ENCODE measurements around the gene PNPLA6.

PNPLA6 gene

DNA sequence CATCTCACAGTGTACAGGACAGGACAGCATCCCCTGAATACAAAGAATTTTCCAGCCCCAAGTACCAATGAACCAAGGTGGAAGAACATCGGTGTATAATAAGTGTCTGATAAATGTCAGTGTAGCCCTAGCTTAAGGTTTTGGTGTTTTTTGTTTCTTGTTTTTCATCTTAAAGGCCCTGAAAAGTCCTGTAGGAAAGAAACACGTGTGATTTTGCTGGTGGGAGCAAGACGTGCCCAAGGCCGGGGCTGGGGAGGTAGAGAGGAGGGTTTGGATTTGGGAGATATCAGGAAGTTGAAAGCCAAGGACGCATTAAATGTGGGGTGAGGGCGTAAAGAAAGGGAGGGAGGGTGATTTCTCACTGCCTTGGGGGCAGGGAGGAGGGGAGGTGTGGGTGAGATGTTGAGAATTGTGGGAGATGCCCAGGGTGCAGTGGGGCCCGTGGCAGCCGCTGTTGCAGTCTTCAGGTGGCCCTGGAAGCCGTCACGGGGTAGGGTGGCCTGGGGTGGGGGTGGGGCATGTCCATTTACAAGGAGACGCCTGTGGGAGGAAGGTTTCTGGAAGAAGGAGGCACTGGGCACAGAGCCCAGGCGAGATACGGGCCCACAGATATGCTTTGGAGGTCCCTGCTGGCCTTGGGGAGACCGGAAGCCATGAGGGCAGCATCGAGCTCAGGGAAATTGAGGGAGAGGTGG lies 66.9 kb downstream of the PNPLA6 start:
- DNase-seq (ENCODE audit: low read depth) = no peak

DNA sequence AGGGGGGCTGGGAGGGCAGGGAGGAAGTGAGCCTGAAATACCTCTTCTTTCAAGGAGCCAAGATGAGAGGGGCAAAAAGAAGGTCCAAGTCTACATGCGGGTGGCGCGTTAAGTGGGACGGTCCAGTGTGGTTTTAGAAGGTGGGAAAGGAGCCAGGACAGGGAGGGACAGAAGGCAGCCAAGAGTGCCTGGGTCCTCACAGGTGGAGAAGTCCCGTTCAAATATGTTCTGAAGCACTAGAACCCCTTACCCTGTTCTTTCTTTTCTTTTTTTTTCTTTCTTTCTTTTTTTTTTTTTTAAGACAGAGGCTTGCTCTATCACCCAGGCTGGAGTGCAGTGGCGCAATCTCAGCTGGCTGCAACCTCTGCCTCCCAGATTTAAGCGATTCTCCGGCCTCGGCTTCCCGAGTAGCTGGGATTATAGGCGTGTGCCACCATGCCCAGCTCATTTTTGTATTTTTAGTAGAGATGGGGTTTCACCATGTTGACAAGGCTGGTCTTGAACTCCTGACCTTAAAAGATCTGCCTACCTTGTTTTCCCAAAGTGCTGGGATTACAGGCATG lies 67.5 kb downstream of the PNPLA6 start:
- no peak for DNase-seq (ENCODE audit: low read depth)

DNA sequence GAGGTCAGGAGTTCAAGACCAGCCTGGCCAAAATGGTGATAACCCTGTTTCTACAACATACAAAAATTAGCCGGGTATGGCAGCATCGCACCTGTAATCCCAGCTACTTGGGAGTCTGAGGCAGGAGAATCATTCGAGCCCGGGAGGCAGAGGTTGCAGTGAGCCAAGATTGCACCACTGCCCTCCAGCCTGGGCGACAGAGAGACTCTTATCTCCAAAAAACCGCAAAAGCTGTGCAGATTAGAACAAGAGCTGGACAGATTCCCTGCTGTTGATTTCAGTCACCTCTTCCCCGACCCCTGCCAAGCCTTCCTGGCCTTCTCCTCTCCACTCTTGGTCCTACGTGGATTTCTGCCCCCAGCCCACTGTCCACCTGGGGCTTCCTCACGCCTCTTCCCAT lies 68.4 kb downstream of the PNPLA6 start:
- DNase-seq (ENCODE audit: low read depth) = no peak

DNA sequence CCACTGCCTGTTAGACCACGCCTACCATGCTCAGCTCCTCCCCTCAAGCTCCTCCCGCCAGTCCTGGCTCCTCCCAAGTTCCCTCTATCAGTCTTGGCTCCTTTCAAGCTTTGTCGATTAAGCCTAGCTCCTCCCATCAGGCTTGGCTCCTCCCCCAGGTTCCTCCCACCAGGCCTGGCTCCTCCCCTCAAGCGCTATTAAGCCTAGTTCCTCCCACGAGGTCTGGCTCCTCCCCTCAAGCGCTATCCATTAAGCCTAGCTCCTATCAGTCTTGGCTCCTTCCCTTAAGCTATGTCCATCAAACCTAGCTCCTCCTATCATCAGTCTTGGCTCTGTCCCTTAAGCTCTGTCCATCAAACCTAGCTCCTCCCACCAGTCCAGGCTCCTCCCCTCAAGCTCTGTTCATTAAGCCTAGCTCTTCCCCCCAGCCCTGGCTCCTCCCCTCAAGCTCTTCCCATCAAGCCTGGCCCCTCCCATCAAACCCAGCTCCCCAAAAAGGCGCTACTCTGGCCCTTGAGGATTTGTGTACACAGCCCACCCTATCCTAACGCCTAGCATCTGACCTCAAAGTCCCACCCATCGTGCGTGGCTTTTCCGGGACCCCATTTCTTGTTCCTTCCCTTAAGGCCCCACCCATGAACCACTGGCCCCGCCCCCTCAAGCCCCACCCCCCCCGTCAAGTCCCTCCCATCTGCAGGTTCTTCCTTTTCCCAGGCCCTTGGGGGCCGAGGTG lies 70.1 kb downstream of the PNPLA6 start:
- DNase-seq (ENCODE audit: low read depth) = no peak

DNA sequence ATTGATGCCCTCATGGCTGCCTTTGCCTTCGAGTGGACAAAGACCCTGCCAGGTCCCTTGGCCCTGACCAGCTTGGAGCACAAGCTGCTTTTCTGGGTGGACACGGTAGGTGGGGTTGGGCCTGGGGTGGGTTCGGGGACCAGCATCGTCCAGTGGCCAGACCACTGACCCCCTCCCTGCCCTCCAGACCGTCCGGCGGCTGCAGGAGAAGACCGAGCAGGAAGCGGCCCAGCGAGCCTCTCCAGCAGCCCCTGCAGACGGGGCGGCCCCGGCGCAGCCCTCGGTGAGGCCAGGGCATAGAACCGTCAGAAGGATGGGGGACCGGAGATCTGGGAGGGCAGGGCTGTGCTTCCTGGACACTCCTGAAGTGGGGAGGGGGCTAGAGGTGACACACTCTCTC lies 70.8 kb downstream of the PNPLA6 start:
- no peak for DNase-seq (ENCODE audit: low read depth)

DNA sequence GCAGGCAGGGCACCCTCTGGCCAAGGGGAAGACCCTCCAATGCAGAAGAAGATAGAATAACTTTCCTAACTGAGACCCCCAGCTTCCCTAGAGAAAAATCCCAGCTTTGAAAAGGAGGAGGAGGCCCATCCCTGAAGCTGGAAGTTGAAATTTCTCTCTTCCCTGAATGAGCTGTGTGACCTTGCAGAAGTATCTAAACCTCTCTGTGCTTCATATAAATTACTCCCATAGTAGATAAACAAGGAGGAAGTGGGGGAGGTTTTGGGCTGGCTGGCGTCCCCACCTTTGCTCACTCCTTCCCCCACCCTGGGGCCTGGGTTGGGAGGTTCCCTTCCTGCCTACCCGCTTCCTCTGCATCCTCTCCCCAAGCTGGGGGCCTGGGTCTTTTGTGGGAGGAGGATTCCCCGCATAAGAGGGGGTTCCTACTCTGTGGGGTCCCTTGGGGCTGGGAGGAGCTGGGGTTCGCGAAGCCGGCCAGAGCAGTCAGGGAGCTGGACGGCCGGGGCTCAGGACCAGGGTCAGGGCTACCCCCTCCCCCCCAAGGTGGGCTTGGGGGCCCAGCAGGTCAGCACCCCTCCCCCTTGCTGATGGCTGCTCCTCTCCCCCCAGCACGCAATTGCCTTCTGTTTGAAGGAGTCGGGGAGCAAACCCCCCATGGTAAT lies 71.8 kb downstream of the PNPLA6 start:
- DNase-seq (ENCODE audit: low read depth) = no peak

DNA sequence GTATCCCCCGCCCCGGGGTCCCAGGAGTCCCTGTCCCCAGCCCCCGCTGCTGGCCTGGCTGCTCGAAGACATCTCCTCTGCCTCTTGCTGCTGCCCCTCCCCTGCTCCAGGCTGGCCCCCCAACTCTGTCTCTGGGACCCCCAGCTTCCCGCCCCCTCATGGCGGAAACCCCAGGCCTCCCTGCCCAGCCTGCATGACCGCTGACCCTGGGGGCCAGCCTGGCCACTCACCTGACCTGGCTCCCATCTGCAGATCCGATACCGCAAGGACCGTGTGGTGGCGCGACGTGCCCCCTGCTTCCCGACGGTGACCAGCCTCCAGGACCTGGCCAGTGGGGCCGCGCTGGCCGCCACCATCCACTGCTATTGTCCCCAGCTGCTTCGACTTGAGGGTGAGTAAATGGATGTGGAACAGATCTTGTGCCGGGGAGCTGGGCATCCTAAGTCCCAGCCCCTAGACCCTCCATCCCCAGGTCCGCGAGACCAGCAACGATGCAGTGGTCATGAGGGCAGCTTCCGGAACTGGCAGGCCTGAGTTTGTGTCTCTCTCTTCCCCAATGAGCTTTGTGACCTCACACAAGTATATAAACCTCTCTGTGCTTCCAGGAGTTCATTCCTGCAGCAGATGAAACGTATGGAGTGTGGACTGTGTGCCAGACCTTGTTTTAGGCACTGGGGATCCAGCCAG lies 72.5 kb downstream of the PNPLA6 start:
- DNase-seq (ENCODE audit: low read depth) = no peak

DNA sequence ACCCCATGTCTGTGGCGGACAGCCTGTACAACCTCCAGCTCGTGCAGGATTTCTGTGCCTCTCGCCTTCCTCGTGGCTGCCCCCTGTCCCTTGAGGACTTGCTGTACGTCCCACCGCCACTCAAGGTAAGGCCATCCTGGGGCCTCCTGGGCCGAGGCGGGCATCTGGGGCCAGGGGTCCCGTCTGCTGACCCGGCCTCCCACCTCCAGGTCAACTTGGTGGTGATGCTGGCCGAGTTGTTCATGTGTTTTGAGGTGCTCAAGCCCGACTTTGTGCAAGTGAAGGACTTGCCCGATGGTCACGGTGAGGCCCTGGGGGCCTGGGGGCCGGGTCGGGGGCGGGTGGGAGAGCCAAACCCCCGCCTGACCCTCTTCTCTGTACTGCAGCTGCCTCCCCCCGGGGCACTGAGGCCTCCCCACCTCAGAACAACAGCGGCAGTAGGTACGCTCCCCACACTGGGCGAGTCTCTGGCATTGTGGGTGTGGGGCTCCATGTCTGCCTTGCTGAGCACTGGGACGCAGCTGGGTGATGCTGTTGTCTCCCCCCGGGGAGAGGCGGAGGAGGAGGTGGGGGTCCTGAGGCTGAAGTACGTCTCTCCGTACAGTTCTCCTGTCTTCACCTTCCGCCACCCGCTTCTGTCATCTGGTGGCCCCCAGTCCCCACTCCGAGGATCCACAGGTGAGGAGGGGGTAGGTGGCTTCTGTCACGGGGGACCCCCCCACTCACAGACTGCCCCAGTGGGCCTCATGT lies 75.1 kb downstream of the PNPLA6 start:
- no peak for DNase-seq (ENCODE audit: low read depth)
